HG03469 (cell line): Measurements from ENCODE around the gene GAMT.

Experiments used
- ATAC-seq: cut with Tn5 transposase; IDR thresholded peaks from one replicate; pipeline ENCODE4 v1.9.1; 2021; ENCODE audit warnings: mild to moderate bottlenecking, moderate library complexity, moderate number of reproducible peaks; ENCODE audit not compliant: unreplicated experiment

GAMT gene

GRCh38 chr19:1386945-1387683 is 14.2 kb downstream of the GAMT start:
- ATAC-seq = no peak

- no peak for ATAC-seq
Observed at GRCh38 chr19:1385816-1386215, 15.5 kb downstream of the GAMT start.

GRCh38 chr19:1384478-1385110 is 16.7 kb downstream of the GAMT start:
- ATAC-seq = no peak

- ATAC-seq = no peak
Observed at GRCh38 chr19:1384085-1384462, 17.3 kb downstream of the GAMT start.

GRCh38 chr19:1383312-1384084 is 17.8 kb downstream of the GAMT start, which contains the start of gene NDUFS7:
Gene NDUFS7 (plus strand): TSS chr19:1383907. CDS start chr19:1383927, 20 bp downstream.
- ATAC-seq = peak; percentile 43

GRCh38 chr19:1383017-1383311 is 18.4 kb downstream of the GAMT start:
- no peak for ATAC-seq

- no peak for ATAC-seq
Observed at GRCh38 chr19:1382250-1382649, 19.1 kb downstream of the GAMT start.

- no peak for ATAC-seq
Observed at GRCh38 chr19:1379961-1380489, 21.3 kb downstream of the GAMT start.

- no peak for ATAC-seq
Observed at GRCh38 chr19:1379126-1379905, 22.0 kb downstream of the GAMT start.

- ATAC-seq = no peak
Observed at GRCh38 chr19:1377965-1378785, 23.2 kb downstream of the GAMT start.

GRCh38 chr19:1377176-1377964 is 24.0 kb downstream of the GAMT start:
- ATAC-seq = no peak

GRCh38 chr19:1376415-1376805 is 24.9 kb downstream of the GAMT start:
- no peak for ATAC-seq

GRCh38 chr19:1374250-1374577 is 27.1 kb downstream of the GAMT start:
- ATAC-seq = no peak

- no peak for ATAC-seq
Observed at GRCh38 chr19:1373534-1374249, 27.6 kb downstream of the GAMT start.

GRCh38 chr19:1373042-1373533 is 28.3 kb downstream of the GAMT start:
- ATAC-seq = no peak

- ATAC-seq = no peak
Observed at GRCh38 chr19:1370579-1371361, 30.6 kb downstream of the GAMT start.

GRCh38 chr19:1369214-1369805 is 32.0 kb downstream of the GAMT start:
- no peak for ATAC-seq
